Measurements from ENCODE around the gene CCNB2. TPM values are rescaled to one million over a fixed set of nuclear protein-coding genes. Genes with fewer than 3 reads are reported as not detected.
A peak's percentile ranks its signal among the peaks of the same experiment; 100 is the strongest.

Gene CCNB2
- total and polyA plus RNA-seq, 10 of the 15 experiments (the other 5 are each of a cell fraction or from before 2014, with no cell fraction given) = 74.1 to 211 (median 103) TPM

GRCh38 chr15:59166166-59166565, 61.2 kb downstream of the CCNB2 start:
- TF ChIP-seq GABPA (IDR thresholded peaks at IDR 0.05; ENCODE audit: low read depth) (no peak), ZNF622 (IDR thresholded peaks at IDR 0.05) (no peak), MXI1 (IDR thresholded peaks at IDR 0.05; ENCODE audit: low read depth, low read length) (no peak), ZNF687 (IDR thresholded peaks at IDR 0.05) (no peak), WRNIP1 (IDR thresholded peaks at IDR 0.05; ENCODE audit: borderline replicate concordance, low read depth, low read length) (no peak), NR2C1 (IDR thresholded peaks at IDR 0.05) (no peak), HDAC6 (IDR thresholded peaks at IDR 0.05; ENCODE audit: unreplicated experiment) (no peak), GATAD2B (conservative IDR thresholded peaks at IDR 0.05; ENCODE audit: low read depth) (no peak)
- FAIRE-seq (no peak), DNase-seq (ENCODE audit: low read depth, low spot score) (no peak), ATAC-seq (no peak)
- ChIA-PET POLR2A (no interaction called here), RAD21 (ENCODE audit: unreplicated experiment) (interaction anchor here (0.6 to 2.1 kb wide), 5 partner anchors 36 to 189 kb away, joined by 3 to 6 read pairs (median 3); no protein-coding TSS in a partner anchor), SMC1A (ENCODE audit: uncharacterized antibody, unreplicated experiment) (interaction anchor here (0.7 to 2.2 kb wide), 14 partner anchors 21 to 358 kb away, joined by 3 to 7 read pairs (median 4); no protein-coding TSS in a partner anchor), CTCF (interaction anchor here (1.0 to 1.6 kb wide), 4 partner anchors 186 to 367 kb away, joined by 3 to 7 read pairs (median 4); no protein-coding TSS in a partner anchor)
- no peaks in the 10 kb centered on the region for H3K27me3 ChIP-seq (replicated peaks in 1 of 2; ENCODE audit: control insufficient read depth in 2 of 2, insufficient read depth in 2 of 2, low read length in 1 of 2)
- intact Hi-C loops (cut with micrococcal nuclease; ENCODE audit: unreplicated experiment) = no loop called here
- H3K4me1 ChIP-seq (ENCODE audit: control insufficient read depth, insufficient read depth, low read length) = peaks cover 3% of the 10 kb centered on the region; the same call in 1 of the 2 replicates
- peak overlapping the region; percentile 71 for H3K27ac ChIP-seq (ENCODE audit: control insufficient read depth, insufficient read depth)
- BruUV-seq (replicated peaks) = no TSS peak
- in situ Hi-C loops (cut with MboI) = no loop called here
- H3K9me3 ChIP-seq (replicated peaks; ENCODE audit: control insufficient read depth, insufficient read depth, low read length) = no peaks in the 10 kb centered on the region; the same call in 2 of the 3 replicates
- no peak overlapping the region for H3K9ac ChIP-seq (ENCODE audit: control insufficient read depth, insufficient read depth, low read length)
- no peak overlapping the region for H3K4me3 ChIP-seq
- no peak overlapping the region for H3K4me2 ChIP-seq (ENCODE audit: control insufficient read depth, insufficient read depth)
- 74% methylated on average over 4 of the region's 4 CpGs for WGBS (ENCODE audit: insufficient coverage, insufficient replicate concordance, low lambda C conversion rate, missing lambda C conversion rate)
- H3K79me2 ChIP-seq (ENCODE audit: control insufficient read depth, insufficient read depth, low read length) = no peaks in the 10 kb centered on the region
- H4K20me1 ChIP-seq (ENCODE audit: control insufficient read depth, insufficient read depth) = no peaks in the 10 kb centered on the region
- no peak overlapping the region for H2AFZ ChIP-seq (ENCODE audit: control insufficient read depth, low read depth, low read length)
- peaks cover 6 to 50% of the 10 kb centered on the region in 2 experiments for H3K36me3 ChIP-seq (ENCODE audit: control insufficient read depth in 2 of 2, insufficient read depth in 2 of 2, low read length in 1 of 2)

Data from GM12878 (cell line).